Measurements from ENCODE around the gene FOXRED1.

GRCh38 chr11:126284829-126285228 is 15.9 kb downstream of the FOXRED1 start:
- TF ChIP-seq TAF1 (IDR thresholded peaks at IDR 0.05; ENCODE audit: borderline replicate concordance, insufficient read depth, low read length) (no peak), REST (IDR thresholded peaks at IDR 0.05; ENCODE audit: insufficient read depth in 1 of 2, low read depth in 2 of 2, low read length in 2 of 2) (no peak), SIN3A (IDR thresholded peaks at IDR 0.05; ENCODE audit: borderline replicate concordance, insufficient read depth, low read length) (no peak), POLR2AphosphoS5 (IDR thresholded peaks at IDR 0.05; ENCODE audit: low read depth, low read length) (no peak), FOXP2 (optimal IDR thresholded peaks at IDR 0.05; ENCODE audit: borderline replicate concordance, extremely low read depth, extremely low read length, insufficient read depth) (no peak)
